Middle frontal gyrus (tissue), 1 donor: ENCODE measurements around the gene ATP11B.

ENCODE experiments used
- DNase-seq: peaks from one replicate; pipeline ENCODE4 v3.0.0-alpha.2; 2015; ENCODE audit warnings: low spot score; ENCODE audit errors: extremely low spot score

ATP11B gene

DNA sequence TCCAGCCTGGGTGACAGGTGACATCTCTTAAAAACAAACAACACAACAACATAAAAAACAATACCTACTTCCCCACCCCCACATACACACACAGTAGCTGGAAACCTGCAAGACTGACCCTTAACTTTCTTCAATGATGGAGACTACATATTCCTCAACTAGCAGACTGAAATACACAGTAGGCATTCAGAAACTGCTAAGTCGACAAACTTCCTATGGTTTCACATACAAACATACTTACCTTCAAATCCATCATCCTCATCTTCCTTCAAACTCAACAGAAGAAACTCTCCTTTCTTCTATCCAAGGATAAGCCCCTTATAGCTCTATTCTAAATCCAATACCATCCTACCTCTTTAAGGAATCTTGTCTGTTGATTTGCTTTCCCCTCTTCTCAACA, 156.4 kb downstream of the ATP11B start:
- DNase-seq: no peak

DNA sequence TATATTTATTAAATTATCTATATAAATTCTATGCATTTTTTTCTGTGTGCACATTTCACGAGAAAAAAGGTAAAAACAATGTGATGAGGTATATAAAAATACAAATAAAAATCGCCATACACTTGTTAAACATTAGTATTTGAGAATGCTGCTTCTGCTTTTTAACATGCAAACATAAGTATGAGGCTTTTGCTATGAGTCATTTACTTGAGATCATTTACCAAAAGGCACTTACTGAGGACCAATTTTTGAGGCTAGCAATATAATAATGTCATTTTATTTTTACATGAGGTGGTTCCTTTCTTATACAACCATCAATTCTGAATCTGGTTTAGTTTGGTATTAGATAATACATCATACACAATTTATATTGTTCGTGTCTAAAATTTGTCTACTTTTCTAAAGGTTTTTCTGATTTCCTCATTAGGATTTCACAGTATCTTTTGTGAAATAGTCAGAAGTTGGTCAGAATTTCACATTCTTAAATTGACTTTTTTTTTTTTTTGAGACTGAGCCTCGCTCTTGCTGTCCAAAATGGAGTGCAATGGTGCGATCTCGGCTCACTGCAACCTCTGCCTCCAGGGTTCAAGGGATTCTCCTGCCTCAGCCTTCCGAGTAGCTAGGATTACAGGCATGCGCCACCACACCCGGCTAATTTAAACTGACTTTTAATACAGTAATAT, 161.4 kb downstream of the ATP11B start:
- DNase-seq: no peak

DNA sequence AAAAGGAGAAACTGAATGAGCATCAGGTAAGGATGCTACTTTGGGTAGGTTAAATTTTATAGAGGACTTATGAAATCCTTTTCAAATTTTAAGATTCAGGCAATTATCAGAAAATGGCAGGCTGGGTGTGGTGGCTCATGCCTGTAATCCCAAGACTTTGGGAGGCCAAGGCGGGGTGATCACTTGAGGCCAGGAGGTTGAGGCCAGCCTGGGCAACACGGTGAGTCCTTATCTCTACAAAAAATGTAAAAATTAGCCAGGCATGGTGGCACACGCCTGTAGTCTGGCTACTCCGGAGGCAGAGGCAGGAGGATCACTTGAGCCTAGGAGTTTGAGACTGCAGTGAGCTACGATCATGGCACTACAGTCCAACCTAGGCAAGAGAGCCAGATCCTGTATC, 163.9 kb downstream of the ATP11B start:
- DNase-seq: no peak

DNA sequence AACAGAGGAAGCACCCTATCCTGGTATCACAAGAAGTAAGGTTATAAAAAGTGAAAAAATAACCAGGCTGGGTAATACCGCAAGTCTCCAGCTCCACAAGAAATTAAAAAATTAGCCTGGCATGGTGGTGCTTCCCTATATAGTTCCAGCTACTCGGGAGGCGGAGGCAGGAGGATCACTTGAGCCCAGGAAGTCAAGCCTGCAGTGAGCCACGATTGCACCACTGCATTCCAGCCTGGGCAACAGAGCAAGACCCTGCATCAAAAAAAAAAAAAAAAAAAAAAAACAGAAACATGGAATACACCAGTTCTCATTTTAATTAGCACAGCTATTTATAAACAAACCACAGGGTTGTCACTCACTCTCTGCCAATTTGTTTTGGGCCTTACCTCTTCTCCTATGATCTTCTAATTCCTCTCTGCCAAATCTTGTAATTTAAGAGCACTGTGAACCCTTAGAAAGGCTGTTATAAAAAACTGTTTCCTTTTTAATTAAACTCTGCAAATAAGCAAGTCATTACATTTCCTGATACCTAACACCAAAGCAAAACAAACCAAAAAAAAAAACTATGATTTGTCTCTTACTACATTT, 164.5 kb downstream of the ATP11B start:
- DNase-seq: no peak

DNA sequence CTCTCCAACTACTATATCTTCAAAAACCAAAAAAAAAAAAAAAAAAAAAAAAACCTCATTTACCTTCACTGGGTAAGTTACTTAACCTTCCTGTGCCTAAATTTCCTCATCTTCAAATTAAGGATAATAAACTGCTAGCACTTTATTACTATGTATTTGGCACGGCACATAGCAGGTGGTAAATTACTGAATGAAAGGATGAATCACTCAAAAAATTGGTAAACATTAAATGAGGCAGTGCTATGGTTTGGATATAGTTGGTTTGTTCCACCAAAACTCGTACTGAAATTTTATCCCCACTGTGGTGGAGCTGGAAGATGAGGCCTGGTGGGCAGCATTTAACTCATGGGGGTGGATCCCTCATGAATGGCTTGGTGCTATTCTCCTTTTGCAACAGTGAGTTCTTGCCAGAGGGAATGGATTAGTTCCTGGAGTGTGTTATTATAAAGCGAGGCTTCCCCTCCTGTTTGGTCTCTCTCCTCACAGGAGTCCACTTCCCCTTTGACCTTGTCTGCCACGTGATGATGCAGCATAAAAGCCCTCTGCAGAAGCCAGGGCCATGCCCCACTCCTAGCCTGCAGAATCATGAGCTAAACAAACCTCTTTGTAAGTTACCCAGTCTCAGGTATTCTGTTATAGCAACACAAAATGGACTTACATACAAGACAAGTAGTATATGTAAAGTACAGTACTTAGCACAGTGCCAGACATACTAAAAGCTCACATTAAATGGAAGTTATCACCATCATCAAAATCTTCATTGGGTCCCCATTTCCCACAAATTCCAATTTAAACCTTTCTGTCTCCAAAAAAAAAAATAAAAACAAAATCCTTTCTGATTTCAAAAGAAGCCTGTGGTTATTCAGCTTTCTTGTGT, 166.4 kb downstream of the ATP11B start:
- no peak for DNase-seq

DNA sequence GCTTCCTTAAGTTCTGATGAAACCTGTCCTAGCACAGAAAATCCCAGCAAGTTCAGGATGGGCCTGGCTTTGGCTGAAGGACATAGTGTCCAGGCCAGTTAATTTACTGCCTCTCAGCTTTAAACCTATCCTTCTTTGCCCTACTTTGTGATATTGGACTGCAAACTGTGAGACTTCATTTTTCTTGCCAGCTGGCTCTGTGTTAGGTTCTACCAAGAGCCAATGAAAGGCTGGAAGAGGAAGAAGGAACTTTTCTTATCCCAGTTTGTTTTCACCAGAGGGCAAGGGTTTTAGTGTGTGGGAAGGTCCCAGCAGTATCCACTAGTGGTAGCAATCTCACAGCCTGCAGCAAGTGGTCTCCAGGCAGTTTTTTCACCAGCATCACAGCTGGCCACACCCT, 168.9 kb downstream of the ATP11B start:
- DNase-seq: no peak

DNA sequence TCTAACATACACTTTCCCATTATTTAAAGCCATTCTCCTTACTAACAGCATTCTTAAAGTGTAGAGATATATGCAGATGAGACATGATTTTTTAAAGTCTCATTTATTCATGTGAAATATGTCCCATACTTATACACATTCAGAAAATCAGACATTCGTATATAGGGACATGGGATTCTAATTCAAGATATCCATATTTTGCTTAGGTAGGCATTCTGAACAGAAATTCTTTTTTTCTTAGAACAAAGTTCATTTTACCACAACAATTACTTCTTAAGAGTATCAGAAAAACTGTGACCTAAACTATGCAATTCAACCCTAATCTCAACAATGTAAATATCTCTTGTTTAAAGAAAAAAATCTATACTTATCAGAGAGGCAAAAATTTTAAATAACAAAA, 170.9 kb downstream of the ATP11B start:
- DNase-seq: no peak

DNA sequence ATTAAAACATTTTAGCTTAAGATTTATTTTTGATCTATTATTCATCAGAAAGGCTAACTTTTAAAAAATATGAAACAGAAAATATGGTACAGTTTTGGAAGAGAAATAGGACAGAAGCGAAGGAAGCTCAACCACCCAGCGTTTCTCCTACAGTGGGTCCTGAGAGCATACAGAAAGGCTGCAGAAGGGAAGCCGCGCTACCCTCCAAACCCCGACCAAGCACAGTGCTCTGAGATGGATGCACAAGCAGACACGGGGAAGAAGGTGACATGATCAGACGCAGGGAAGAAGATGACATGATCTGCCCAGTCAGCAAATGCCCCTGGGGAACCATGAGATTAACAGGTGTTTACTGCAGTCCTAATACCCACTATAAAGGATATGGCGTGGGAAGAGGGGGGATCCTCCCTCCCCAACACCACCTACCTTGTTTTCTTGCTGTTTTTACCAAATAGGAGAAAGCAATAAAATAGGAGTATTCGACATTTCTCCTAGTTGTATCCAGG, 172.6 kb downstream of the ATP11B start:
- DNase-seq: no peak

DNA sequence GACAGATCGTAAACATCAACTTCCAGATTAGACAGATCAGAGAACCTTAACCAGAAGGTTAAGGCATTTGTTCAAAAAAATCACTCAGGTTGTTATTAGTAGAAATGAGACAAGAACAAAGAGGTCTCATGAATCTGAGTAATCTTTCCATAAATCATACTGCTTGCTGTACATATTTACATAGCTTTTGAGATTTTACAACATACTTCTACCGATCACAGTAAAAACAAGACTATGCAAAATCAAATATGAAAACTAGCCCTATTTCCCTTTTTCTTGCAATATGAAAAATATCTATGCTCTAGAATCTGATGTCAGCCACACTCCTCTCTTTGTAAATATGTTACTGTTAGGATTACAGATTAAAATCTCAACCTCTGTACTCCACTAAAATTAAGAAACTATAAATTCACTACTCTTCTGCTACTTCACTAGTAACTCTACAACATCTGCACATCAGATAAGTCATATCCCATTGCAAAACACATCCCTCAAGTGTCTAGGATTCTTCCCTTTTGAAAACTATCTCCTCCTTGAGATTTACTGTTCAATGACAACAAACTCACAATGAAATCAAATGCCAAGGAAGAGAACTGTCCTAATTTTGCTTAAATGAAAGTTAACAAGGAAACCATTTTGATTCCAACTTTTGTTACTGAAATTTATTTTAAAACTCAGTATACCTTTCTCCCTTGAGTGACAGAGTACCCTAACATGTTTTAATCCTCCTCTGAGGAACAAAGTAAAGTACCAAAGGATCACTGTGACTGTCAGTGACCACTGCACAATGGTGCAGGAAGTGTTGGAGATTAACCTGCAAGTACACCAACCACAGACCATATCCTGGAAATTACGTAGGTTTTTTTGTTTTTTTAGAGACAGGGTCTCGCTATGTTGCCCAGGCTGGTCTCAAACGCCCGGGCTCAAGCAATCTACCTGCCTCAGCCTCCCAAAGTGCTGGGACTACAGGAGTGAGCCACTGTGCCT, 174.2 kb downstream of the ATP11B start:
- DNase-seq: no peak

DNA sequence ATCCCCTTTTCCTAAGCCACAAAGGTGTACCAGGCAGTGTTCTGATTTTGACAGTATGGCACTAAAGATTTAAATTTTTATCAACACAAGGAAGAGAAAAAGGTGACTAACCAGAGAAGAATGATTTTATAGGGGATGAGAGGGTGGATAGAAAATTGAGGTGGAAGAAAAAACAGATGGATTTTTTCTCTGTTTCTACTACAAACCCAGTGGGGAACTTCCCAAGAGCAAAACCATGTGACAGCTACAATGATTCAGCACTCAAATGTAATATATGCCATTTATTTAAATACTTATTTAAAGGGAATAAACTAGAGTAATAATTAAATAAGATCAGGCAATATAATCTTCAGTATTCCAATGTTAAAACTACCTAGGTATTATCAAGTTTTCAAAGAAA, 176.0 kb downstream of the ATP11B start:
- no peak for DNase-seq

DNA sequence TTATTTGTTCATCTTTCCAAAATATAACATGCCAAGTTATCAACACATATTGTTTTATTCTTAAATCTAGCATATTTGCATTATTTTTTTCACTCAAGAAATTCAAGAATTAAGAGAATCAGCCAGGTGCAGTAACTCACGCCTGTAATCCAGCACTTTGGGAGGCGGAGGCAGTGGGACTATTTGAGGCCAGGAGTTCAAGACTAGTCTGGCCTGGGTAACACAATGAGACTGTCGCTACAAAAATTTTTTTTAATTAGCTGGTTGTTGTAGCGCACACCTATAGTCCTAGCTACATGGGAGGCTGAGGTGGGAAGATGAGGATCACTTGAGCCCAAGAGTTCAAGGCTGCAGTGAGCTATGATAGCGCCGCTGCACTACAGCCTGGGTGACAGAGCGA, 176.5 kb downstream of the ATP11B start:
- no peak for DNase-seq

DNA sequence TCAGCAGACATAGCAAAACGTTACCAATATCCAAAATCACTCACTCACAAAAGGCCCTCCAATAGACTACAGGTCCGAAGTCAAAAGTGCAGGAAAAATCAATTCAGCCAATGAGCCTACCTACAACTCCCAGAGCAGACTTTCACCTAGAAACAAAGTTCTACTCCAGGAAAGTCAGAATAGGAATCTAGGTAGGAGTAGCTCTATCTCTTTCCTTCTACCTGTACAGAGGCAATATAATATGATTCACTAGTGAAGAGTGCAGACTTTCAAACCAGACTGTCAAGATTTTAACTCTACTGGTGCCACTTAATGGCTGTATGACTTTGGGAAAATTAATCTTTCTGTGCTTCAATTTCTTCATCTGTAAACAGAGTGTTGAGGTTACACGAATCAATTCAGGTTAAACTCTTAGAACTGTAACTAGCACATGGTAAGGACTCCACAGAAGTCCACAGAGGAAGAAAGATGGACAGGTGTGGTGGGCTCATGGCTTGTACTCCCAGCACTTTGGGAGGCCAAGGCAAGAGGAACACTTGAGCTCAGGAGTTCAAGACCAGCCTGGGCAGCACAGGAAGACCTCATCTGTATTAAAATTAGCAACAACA, 177.6 kb downstream of the ATP11B start:
- no peak for DNase-seq
